Left renal pelvis (tissue), 4 donors: ENCODE data around the gene MAP1LC3C. TPM values are rescaled to one million over a fixed set of nuclear protein-coding genes. Genes with fewer than 3 reads are reported as not detected.
"Not testable (repeated sequence)": the region's sequence is repeated elsewhere in the genome, so short reads cannot be mapped to it uniquely, and the experiment has no call there.

Experiments
- DNase-seq, 4 donors: peaks; one replicate each; pipeline ENCODE4 v3.0.0-alpha.2; 2013; ENCODE audit warnings: low read depth in 4 of 4, low spot score in 3 of 4
- polyA plus RNA-seq, 4 donors: library from polyadenylated mRNA; unstranded; fragments of 120-200 nt; gene quantifications; one replicate each; pipeline ENCODE4 v1.2.1, GENCODE V29; 2013; ENCODE audit not compliant: insufficient read length in 4 of 4

The MAP1LC3C gene
- polyA plus RNA-seq, 4 donors = 0.70 to 3.4 (median 1.3) TPM

DNA sequence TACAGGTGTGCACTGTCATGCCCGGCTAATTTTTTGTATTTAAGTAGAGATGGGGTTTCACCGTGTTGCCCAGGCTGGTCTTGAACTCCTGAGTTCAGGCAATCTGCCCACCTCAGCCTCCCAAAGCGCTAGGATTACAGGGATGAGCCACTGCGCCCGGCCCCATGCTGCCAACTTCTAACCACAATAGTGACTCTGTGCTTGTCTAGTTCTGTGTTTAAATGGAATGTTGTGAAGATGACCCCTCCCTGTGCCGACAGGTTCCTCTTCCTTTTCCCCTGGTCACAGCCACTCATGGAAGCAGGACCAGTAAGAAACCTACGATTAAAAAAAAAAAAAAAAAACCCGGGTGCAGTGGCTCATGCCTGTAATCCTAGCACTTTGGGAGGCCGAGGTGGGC, 4.7 kb downstream of the MAP1LC3C start:
- no peak for DNase-seq

DNA sequence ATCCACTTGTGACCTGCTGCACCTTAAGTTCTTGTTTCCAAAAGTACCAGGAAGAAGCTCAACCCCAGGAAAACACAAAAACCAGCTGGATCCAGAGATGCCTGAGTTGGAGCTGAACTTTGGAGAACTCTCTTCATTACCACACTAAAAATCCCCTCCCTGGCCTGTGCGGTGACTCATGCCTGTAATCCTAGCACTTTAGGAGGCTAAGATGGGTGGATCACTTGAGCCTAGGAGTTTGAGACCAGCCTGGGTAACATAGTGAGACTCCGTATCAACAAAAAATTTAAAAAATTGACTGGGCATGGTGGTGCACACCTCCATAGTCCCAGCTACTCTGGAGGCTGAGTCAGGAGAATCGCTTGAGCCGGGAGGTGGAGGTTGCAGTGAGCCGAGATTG, 6.2 kb downstream of the MAP1LC3C start:
- no peak for DNase-seq

GRCh38 chr1:241990040-241990439, 8.9 kb downstream of the MAP1LC3C start:
- DNase-seq = no peak

DNA sequence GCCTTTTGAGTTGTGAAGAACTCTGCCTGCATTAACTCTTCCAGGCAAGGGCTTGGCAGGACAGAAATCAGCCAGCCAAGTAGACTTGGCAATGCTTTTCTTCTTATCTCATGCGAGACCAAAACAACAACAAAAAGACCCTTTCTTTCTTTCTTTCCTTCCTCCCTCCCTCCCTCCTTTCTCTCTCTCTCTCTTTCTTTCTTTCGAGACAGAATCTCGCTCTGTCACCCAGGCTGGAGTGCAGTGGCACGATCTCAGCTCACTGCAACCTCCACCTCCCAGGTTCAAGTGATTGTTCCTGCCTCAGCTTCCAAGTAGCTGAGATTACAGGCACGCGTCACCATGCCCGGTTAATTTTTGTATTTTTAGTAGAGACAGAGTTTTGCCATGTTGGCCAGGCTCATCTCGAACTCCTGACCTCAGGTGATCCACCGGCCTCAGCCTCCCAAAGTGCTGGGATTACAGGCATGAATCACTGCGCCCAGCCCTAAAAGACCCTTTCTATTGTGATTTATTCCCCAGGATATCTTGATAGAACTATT, 10.4 kb downstream of the MAP1LC3C start:
- DNase-seq = not testable (repeated sequence)

DNA sequence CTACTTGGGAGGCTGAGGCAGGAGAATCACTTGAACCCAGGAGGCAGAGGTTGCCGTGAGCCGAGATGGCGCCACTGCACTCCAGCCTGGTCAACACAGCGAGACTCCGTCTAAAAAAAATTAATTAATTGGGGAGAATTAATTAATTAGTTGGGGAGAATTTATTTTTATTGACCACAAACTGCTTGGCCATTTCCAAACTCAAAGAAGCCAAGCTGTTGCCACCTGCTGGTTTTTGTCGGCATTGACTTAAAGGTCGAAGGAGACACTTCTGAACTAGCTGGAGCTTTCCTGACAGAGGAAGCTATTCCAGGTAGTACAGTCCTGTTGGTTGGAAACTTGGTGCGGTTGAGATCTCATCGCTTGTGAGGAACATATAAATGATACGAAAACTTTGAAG, 13.1 kb downstream of the MAP1LC3C start:
- DNase-seq = no peak

DNA sequence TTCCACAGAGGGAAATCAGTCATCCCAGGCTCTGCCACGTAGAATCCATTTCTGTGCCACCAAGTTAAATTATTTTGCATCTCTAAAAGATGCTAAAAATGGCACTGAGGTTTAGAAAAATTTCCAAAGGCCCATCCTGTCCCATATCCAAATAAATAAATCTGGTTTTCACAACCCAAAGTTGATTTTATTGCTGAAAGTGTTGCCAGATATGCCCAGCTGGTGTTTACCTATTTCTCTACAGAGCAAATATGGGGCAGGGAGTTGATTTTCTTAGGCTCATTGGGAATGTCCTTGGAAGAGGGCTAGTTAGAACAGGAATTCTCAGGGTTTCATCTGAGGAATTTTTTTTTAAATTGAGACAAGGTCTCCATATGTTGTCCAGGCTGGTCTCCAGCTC, 19.0 kb downstream of the MAP1LC3C start:
- DNase-seq = no peak

DNA sequence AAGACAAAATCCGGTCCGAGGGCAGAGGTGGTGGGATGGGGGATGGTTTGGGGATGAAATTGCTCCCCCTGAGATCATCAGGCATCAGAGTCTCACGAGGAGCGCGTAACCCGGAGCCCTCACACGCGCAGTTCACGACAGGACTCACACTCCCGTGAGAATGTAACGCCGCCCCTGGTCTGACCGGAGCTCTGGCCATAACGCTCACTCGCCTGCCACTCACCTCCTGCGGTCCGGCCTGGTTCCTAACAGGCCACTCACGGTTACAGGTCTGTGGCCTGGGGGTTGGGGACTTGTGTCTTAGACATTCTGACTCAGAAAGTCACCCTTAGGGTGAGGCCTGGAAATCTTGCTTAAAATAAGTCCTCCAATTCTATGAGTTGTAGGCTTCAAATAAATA, 19.8 kb downstream of the MAP1LC3C start:
- no peak for DNase-seq

DNA sequence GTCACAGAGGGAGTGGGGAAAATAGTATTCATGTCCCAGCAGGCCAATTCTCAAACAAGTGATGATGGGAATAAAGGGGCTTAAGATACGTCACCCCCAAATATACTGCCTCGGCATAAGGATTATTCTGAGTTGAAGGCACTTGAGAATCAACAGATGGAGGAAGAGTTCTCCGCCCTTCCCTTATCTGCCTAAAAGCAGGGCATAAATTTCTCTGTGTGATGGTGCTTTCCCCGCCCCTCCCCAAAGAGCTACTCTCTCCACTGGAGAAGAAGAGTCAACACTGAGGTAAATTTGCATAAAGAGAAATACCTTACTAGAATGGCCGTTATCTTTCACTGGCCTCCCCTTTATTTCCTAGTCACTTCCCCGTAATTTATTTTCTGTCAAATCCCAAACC, 22.7 kb downstream of the MAP1LC3C start:
- no peak for DNase-seq

DNA sequence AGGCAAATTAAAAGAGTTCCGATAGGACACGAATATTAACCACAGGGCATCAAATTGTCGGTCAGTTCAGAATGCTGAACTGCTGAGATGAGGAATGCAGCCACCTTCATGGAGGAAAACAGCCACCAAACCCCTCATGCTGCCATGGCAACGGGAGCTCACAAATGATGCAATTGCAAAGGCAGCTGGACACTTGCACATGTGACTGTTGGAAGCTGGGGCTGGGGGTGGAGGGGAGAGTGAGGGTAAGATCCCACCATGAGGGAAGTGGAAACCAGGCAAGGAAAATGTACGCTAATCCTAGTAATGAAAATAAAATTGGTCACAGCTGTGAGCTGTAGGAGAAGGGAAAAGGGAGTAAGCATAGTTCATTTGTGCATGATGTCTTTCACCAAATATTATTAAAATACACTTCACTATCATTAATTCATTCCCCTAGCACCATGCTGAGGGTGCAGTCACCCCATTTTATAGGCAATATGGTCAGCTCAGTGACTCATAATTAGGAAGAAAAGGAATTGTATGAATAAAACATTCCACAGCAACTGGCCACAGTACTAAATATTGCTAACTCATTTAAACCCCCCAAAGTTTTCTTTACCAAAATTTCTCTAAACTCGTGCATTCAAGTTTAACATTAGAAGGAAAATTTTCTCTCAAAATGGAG, 26.1 kb downstream of the MAP1LC3C start:
- DNase-seq = no peak

- DNase-seq = no peak
Observed at GRCh38 chr1:241968611-241969010, 30.3 kb downstream of the MAP1LC3C start.

DNA sequence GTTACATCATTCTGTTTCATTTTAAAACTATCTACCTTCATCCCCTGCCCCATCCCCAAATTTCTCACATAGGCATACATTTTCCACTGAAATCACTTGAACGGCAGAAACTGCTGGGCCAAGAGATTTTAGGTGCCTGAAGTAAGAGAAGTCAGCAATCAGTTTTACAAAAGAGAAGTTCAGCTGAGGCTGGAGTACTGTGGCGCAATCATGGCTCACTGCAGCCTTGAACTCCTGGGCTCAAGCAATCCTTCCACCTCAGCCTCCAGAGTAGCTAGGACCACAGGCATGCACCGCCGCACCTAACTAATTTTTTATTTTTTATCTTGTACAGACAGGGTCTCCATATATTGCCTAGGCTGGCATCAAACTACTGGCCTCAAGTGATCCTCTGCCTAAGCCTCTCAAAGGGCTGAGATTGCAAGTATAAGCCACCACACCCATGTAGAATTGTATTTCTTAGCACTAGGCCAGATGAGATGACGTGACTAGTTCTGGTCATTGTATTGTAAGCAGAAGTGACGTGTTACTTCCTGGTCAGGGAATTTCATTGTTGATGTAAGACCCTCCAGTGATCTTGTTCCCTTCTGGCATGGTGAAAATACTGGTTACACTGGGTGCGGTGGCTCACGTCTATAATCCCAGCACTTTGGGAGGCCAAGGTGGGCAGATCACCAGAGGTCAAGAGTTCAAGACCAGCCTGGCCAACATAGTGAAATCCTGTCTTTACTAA, 34.2 kb downstream of the MAP1LC3C start:
- DNase-seq = no peak

DNA sequence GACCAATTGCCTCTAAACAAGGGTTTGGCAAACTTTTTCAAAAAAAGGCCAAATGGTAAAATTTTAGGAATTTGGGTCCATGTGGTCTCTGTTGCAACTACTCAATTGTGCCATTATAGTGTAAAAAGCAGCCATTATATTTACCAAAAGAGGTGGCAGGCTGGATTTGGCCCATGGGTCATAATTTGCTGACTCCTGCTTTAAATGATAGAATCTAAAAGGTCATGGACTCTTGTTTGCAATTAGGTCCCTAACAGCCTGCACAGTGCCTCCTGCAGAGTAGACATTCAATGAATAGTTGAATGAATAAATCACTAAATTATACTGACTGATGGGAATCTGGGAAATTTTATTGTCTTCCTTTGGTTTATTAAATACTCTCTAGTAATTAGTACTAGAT, 35.2 kb downstream of the MAP1LC3C start:
- no peak for DNase-seq

DNA sequence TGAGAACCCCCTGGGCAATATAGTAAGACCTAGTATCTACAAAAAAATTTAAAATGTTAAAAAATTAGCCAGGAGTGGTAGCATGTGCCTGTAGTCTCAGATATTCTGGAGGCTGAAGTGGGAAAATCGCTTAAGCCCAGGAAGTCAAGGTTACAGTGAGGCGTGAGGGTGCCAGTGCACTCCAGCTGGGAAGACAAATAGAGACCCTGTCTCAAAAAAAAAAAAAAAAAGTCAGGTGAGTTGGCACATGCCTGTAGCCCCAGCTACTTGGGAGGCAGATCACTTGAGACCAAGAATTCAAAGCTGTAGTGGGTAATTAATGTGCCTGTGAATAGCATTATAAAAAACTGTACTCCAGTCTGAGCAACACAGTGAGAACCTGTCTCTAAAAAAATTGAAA, 36.7 kb downstream of the MAP1LC3C start:
- DNase-seq = no peak

- DNase-seq = no peak
Observed at GRCh38 chr1:241957692-241958494, 41.0 kb downstream of the MAP1LC3C start, which contains the start of gene BECN2. Gene BECN2, plus strand, starts transcription at chr1:241957767. Its CDS starts 0 bp downstream, at chr1:241957767.

- no peak for DNase-seq
Observed at GRCh38 chr1:241950390-241950789, 48.5 kb downstream of the MAP1LC3C start.

DNA sequence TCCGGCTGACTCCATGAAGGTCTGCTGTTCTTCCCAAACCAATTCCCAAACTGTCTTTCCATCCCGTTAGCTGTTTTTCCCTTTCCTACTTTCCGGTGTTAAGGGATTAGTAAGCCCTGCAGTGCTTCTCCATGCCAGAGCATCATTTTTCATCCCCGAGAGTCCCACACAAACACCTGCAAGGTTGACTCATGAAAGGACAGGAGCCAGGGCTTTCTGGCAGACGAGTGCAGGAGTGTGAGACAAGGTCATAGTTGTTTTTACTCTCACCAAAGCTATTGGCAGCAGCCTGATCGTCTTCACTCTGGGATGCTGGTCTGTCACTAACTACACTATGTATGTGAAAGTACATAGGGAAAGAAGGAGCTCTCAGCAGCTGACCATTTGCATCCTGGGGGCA, 51.5 kb downstream of the MAP1LC3C start:
- DNase-seq = no peak

Other genes starting within 250 kb of the MAP1LC3C start
- 10 to 100 TPM; 11.2 to 13.5 (median 12.7) TPM for gene EXO1, start 150.9 kb downstream of the MAP1LC3C start, polyA plus RNA-seq
- gene BECN2, start 41.3 kb downstream of the MAP1LC3C start, polyA plus RNA-seq = not detected